ENCODE results near the gene APOA1.

Gene APOA1

DNA sequence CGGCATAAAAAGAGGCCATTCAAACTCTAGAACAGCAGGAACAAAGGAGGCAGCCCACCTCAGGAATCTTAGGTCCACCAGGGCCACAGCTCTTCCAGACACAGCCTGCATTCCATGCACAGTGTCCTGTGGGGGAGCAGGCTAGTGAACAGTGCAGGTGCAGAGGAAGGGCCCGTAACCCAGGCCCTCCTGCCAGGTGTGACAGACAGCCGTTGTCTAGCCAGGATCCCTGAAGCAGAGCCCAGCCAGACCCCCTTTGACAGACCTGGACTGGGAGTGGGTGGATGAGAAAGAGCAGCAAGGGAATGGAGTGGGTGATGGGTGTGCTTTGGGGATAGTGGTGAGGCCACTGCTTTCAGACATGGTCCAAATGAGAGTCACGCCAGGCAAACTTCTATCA is 48.4 kb downstream of the APOA1 start:
- DNase-seq (ENCODE audit: low spot score), result no peak

DNA sequence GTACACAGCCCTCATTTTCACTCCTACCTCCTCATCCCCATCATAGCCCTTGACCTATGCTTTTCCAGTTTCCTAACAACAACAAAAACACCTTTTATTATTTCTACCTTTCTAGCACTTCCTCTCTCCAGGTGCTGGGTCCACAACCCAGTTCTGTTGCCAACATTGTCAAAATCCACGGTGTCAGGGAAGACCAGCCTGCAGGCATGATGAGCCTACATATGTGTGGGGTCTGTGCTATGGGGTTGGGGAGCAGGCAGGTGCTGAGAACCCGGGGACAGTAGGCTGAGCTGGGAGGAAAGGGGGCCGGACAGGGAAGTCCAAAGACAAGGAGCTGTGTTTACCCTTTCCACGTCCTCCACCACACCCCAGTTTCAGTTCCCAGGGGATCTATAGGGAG is 48.9 kb downstream of the APOA1 start:
- no peak for DNase-seq (ENCODE audit: low spot score)

DNA sequence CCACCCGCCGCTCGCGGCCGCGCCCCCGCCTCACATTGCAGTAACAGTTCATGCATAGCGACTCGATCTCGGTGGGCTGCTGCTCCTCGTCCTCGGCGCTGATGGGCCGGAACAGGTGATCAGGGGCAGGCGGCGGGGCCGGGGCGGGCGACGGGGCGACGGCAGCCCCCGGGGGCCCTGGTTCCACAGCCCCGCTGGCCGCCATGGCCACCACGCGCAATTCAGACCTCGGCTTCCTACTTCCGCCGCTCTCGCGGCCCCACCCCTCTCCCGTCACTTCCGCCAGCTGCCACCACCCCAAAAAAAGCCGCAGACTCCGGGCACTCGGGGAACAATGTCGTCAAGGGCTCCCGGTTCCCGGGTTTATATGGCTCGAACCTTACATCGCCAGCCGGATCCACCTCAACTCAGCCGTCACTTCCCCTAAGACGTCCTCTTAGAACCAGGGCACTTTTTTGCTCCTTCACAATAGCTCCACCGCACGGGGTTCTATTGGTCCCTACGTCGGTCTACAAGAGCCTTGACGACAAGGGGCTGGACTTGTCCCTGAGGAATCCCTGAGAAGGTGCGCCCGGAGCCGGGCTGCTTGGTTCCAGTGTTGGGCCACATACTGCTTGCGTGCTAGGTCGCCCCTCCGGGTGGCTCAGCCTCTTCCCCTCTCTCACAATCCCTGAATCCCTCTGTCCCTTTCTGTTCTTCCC is 49.5 kb downstream of the APOA1 start, which contains the start of gene ZPR1:
ZPR1 (minus strand) TSS at position 238 of the 701 bp plus-strand sequence; CDS start at position 205, 33 bp downstream.
- peak; percentile 91 for DNase-seq (ENCODE audit: low spot score)

DNA sequence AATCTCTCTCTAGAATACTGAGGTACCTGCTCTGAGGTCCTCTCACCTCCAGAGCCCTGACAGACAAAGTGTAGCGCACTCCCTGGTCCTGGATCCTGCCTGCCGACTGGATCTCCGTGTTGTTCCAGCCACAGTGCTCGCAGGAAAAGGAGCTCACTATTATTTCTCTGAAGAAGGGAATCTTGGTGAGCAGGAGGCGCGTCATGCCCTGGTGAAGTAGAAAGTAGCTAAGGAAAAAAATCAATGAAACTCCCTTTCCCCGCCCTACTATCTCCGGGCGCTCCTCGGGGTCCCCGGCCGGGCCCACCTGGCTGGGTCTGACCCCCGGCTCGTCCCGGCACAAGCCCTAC is 50.0 kb downstream of the APOA1 start:
- no peak for DNase-seq (ENCODE audit: low spot score)

DNA sequence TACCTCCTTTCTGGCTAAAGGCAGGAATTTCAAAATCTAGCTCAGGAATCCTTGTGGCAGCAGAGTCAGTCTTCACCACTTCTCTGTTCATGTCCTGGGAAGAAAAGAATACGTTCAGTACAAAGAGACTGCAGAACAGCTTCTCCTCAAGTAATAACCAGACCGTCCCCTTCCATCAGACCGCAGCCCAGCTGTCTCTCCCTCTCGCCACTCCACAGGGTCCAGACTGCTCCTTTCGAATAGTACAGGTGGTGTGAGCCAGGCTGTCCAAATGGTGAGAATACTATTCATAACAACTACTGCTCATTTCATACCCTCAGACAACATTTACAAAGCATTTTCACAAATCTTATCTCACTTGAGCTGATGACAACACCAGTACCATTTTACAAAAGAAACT is 50.5 kb downstream of the APOA1 start:
- DNase-seq (ENCODE audit: low spot score), result no peak

DNA sequence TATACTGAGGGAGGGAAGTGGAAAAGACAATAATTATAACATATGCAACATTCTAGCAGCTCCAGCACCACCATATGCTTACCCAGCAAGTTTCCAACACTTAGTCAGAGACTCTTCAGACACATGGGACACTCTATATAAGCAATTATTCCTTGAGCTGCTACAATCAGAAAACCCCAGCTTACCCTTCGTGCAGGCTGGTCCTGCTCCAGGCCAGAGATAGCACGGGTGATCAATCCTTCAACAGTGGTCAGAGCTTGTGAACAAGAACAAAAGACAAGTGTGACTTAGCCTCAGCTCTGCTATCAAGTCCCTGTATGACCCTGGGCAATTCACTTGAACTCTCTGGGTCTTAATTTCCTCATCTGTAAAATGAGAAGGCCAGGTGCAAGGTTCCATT is 51.1 kb downstream of the APOA1 start:
- no peak for DNase-seq (ENCODE audit: low spot score)
